NCI-H69 (cell line): ENCODE measurements around the gene LEP.
"Not testable (repeated sequence)": the region's sequence is repeated elsewhere in the genome, so short reads cannot be mapped to it uniquely, and the experiment has no call there.

Source experiments
- DNase-seq: peaks from one replicate; lab custom pipeline; 2025; lab: John Stamatoyannopoulos, UW

Gene LEP

GRCh38 chr7:128210590-128211570 is 30.2 kb upstream of the LEP start:
- peak; percentile 47 for DNase-seq

- DNase-seq: no peak
Observed at GRCh38 chr7:128211626-128212025, 29.5 kb upstream of the LEP start.

GRCh38 chr7:128214463-128214862 is 26.6 kb upstream of the LEP start:
- DNase-seq: no peak

GRCh38 chr7:128215281-128215680 is 25.8 kb upstream of the LEP start:
- DNase-seq: no peak

- DNase-seq: no peak
Observed at GRCh38 chr7:128215739-128216138, 25.3 kb upstream of the LEP start.

GRCh38 chr7:128217030-128217805 is 23.9 kb upstream of the LEP start:
- DNase-seq: no peak

- peak; percentile 47 for DNase-seq
Observed at GRCh38 chr7:128217967-128218652, 23.0 kb upstream of the LEP start.

GRCh38 chr7:128219636-128220035 is 21.4 kb upstream of the LEP start:
- no peak for DNase-seq

- DNase-seq: peak; percentile 13
Observed at GRCh38 chr7:128221929-128222403, 19.1 kb upstream of the LEP start.

- DNase-seq: no peak
Observed at GRCh38 chr7:128226132-128226980, 14.7 kb upstream of the LEP start.

GRCh38 chr7:128227271-128227670 is 13.8 kb upstream of the LEP start:
- no peak for DNase-seq

- no peak for DNase-seq
Observed at GRCh38 chr7:128231021-128231420, 10.1 kb upstream of the LEP start.

- DNase-seq: no peak
Observed at GRCh38 chr7:128231677-128232076, 9.4 kb upstream of the LEP start.

- DNase-seq: no peak
Observed at GRCh38 chr7:128233471-128233870, 7.6 kb upstream of the LEP start.

- no peak for DNase-seq
Observed at GRCh38 chr7:128234476-128235026, 6.5 kb upstream of the LEP start.

- peak; percentile 18 for DNase-seq
Observed at GRCh38 chr7:128235471-128235870, 5.6 kb upstream of the LEP start.

GRCh38 chr7:128236924-128237586 is 4.0 kb upstream of the LEP start:
- peak; percentile 64 for DNase-seq

- DNase-seq: not testable (repeated sequence)
Observed at GRCh38 chr7:128239146-128239545, 1.9 kb upstream of the LEP start.

GRCh38 chr7:128242661-128243060 is 1.6 kb downstream of the LEP start:
- DNase-seq: no peak

- no peak for DNase-seq
Observed at GRCh38 chr7:128243273-128243672, 2.2 kb downstream of the LEP start.
